ENCODE data around the gene PRKCE.

The PRKCE gene

DNA sequence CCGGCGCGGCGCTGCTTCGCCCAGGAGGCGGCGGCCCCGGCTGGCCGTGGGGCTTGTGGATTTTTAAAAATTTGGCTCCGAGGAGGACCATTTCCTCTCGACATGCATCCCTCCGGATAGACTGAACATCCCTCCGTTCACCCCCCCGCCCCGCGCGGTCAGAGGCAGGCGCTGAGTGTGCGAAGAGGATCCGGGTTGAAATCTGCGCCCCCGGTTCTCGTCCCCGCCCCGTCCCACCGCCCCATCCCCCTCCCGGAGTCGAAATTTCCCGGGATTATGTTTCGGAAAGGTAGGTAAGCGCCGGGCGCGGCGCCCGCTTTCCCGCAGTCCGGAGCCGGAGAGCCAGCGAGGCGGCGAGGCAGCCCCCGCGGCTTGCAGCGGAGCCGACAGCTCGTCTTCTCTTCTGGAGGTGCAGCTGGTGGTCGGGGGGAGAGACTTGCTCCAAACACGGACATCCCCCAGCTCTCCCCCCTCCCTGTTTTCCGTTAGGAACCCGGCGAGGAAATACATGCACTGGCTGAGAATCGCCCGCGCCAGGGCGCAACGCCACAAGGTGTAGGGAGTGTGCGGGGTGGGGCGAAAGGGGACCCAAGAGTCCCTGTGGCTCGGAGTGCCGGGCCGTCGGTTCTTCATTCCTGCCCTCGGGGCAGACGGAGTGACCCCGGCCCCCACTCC is at the start of gene PRKCE:
Gene PRKCE (plus strand): TSS at position 261 of the 675 bp plus-strand sequence.
- peak; percentile 60 for DNase-seq (ENCODE audit: low spot score)

DNA sequence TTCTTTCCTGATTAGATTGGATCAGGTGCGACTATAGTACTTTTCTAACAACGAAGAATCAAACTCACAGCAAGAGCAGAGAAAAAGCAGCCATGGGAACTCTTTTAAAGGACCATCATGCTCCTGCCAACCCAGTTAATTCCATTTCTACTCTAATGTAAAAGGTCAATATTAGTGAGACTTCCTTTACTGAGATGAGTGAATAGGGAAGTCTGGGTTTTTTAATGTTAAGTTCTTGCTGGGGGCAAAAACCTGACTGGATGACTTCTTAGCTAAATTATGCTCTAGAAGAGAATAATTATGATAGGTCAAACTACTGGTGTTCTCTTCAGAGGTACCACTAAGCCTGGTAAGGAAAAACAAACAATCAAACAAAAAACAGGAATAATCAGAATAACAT is 48.9 kb upstream of the PRKCE start:
- DNase-seq (ENCODE audit: low spot score) = no peak

DNA sequence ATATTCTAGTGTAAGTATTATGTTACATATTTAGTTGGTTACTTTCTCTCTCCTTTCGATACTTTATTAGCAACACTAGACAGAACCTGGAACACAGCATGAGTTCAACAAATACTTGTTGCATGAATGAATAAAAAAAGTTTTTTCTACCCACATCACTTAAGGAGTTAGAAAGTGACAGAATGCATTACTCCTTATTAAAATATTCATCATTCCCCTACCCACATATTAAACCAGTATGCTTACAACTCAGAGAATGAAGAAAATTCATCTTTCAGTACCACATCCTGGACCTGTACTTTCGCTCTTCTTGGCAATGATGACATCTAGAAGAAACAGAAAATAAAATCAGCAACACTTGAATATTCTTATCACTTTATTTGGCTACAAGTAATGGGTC is 46.4 kb upstream of the PRKCE start:
- no peak for DNase-seq (ENCODE audit: low spot score)

DNA sequence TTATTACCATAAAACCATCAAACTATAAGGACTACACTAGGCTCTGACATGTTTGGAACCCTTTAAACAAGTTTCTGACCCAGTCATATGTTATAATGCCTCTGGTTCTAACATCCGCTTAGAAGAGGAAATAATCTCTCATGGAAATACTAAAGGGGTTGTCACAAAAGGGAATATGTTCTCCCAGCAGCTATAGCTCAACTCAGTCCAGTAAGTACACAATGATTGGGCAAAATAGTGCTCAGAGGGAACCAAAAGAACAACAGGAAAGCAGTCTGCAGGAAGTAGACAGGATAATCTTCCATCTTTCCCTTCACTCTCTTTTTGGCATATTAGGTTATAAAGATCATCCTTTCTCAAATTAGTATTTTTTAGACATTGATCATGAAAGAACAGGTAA is 44.7 kb upstream of the PRKCE start:
- no peak for DNase-seq (ENCODE audit: low spot score)

DNA sequence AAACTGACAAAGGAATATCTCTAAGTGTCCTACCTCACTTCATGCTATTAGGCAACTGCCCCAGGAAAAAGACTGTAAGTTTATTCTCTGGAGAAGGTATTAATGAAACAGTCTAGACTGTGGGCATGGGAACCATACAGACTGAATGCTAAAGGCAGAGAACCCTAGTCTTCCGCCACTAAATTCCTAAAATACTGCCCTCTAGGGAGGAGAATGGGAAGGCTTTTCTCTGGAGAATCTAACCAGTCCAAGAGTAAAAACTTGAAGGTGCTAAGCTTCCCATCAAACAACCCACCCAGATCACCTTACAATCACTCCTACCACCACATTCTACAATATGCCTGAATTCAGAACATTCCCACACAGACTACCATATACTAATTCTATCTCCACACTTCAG is 43.8 kb upstream of the PRKCE start:
- peak; percentile 54 for DNase-seq (ENCODE audit: low spot score)

DNA sequence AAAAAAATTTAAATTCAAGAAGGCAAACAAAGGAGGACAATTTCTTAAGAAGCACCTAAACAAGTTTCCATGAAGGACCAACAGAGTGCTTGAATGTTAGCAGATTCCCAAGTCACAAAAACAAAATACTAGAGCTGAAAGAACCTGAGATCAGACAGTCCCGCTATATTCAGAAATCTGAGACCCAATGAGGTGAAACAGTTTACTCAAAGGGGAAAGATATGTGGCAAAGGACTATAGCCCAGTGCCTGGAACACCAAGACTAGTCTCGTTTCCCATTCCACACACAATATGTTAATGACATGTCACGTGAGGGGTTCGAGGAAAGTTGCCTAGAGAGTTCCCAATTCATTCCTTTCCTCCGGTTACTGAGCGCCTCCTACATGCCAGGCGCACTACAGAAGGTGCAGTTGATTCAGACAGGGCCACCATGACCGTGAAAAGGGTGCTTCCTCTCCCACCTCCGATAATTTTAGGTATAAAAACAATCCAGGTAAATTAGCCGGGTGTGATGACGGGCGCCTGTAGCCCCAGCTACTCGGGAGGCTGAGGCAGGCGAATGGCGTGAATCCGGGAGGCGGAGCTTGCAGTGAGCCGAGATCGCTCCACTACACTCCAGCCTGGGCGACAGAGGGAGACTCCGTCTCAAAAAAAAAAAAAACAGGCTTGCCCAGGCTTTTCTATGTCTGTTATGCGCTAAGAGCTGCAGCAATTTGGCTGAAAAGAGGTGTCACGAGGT is 41.0 kb upstream of the PRKCE start:
- DNase-seq (ENCODE audit: low spot score) = peak; percentile 62

DNA sequence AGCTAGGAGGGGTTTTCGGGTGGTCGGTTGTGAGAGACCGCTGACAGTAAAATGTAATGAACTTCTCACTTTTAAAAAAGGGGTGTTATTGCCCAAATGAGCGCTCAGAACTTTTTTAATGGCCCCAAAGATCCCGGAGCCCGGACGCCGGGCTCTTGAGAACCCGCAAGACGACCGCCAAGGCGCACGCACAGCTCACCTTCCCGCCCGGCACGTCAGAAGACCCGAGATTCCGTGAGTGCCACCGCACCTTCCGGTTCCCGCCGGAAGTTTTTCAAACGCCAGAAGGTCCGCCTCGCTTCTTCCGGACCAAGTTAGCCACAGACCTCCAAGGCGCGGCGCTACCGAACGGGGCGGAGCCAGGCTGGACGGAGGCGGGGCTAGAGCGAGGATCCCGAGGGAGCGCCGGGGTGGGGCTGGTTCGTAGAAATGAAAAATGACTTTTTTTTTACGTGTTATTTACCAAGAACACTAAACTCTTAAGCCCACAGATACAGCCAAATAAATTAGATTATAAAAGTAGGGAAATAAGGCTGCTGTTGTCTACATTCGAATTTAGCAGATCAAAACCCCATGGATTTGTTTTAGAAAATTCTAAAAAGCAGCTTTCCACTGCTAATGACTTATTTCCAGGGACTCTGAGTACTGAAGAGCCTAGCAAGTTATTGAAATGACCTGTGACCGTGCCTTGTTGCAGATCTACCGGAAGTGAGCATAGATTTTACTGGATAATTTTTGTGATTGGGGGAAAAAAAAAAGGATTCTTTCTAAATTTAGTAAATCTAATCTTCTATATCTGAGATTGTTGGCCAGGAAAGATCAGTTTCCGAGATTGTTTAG is 40.2 kb upstream of the PRKCE start, which contains the start of gene SRBD1:
Gene SRBD1 (minus strand): TSS at position 248 of the 840 bp plus-strand sequence. CDS start 5,826 bp downstream, outside the sequence.
- peak; percentile 90 for DNase-seq (ENCODE audit: low spot score)

DNA sequence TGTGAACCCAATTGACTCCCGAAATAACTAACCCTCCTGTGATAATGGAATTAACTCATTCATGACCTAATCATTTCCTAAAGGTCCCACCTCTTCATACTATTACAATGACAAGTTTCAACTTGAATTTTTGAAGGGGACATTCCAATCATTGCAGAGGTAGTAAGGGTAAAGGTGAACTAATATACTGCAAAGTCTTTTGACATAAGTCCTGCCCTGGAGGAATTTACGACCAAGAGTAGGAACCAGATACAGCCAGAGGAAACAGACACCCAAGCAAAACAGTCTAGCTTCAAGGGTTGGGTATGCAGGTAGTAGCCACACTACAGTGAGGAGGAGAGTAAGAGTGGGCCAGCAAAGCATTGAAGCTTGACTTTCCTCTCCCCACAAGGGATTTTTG is 39.2 kb upstream of the PRKCE start:
- DNase-seq (ENCODE audit: low spot score) = no peak

DNA sequence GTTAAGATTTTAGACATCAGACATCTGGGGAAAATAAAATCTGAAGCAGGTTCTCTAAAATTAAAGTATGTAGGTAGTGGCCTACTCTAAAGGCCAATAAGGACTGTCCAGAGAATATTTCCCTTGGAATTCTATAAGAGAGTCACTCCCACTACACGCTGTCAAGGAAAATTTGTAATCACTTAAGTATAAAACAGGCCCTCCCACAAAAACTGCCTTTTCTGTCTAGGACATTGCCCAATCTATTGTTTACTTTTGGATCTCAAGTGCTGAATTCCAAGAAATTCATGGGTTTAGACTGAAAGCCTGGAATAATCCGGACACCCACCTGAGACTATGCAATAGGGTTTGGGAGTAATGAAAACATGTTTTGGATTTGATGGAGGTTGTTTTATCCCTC is 38.7 kb upstream of the PRKCE start:
- DNase-seq (ENCODE audit: low spot score) = no peak

DNA sequence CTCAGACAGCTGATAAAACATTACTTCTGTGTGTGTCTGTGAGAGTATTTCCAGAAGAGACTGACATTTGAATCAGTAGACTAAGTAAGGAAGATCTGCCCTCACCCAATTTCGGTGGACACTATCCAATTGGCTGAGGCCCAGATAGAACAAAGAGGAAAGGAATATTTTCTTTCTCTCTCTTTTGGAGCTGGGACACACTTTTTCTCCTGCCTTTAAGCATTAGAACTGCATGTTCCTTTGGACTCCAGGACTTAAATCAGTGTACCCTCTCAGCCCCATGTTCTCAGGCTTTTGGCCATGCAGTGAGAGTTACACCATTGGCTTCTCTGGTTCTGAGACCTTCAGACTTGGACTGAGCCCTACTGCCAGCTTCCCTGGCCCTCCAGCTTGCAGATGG is 37.1 kb upstream of the PRKCE start:
- no peak for DNase-seq (ENCODE audit: low spot score)

DNA sequence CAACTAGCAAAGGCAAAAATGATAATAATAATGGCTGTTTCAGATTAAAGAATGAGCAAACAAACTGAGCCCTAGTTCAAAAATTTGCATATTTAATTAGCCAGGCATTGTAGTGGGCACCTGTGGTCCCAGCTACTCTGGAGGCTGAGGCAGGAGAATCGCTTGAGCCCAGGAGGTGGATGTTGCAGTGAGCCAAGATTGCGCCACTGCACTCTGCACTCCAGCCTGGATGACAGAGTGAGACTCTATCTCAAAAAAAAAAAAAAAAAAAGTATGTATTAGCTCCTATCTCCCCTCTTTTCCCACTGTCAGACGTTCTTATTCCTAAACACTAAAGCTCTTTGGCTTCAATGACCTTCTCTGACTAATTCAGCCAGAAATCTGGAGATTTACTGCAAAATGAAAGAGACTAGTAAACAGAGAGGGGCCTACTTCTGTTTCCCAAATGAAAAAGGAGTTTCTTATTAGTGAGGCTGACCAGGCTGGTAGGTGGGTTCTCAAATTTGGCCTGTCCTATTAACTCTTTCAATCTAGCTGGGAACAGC is 36.5 kb upstream of the PRKCE start:
- DNase-seq (ENCODE audit: low spot score) = no peak

DNA sequence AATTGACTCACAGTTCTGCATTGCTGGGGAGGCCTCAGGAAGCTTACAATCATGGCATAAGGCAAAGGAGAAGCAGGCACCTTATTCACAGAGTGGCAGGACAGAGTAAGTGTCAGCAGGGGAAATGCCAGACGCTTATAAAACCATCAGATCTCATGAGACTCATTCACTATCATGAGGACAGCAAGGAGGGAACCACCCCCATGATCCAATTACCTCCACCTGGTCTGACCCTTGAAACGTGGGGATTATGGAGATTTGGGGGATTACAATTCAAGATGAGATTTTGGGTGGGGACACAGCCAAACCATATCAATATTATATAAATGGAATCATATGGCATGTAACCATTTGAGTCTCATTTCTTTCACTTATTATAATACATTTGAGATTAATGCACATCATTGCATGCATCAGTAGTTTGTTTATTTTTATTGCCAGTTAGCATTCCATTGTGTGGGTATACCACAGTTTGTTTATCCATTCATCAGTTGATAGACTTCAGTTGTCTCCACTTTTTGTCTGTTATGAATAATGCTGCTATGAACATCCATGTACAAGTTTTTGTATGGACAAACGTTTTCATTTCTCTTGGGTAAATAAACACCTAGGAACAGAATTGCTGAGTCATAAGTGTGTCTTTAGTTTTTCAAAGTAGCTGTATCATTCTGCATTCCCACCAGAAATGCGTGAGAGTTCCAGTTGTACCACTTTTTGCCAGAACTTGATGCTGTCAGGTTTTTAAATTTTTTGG is 34.6 kb upstream of the PRKCE start:
- DNase-seq (ENCODE audit: low spot score) = no peak

DNA sequence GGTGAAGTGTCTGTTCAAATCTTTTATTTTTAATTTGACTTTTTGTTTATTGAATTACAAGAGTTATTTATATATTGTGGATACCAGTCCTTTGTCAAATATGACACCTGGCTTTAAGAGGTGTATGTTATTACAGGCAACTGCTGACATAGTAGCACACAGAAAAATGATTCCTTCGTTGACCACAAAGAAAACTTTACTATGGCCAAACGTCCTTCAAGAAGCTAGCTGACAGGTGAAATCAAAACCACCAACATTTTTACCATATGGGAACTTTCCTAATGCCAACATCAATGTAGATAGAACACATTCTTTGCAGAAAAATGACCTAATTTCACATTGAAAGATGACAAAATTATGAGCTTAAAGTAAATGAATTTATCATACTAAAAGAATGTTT is 34.0 kb upstream of the PRKCE start:
- no peak for DNase-seq (ENCODE audit: low spot score)

DNA sequence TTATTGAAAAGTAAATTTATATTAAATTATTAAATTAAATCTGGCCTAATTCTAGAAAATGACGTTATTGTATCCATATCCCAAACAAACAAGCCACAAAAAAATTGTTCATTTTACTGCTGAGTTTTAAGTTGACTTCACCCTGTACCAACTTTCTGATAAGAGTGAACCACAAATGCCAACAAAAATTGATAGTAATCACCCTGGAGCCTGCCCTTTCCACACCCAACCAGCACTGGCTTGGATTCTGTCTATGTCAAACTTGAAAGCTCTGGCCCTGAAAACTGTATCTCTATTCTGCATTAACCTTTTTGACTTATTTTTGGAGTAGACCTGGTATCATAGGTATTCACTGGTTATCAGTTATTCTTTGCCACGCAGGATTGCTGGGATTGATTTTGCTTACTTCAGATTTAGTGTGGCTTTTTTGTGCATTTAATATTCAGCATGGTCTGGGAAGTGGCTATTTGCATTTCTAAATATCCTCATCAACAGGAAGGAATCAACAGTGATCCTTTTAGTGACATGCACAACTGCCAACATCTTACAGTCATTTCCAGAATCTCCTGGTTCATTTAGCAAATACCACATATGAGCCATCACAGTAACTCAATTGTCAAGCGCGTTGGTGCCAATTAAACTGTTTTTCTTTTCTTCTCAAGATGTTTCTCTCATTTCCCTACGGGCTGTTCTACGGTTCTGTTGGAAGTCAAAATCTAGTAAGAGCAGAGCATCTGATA is 29.0 kb upstream of the PRKCE start:
- no peak for DNase-seq (ENCODE audit: low spot score)

DNA sequence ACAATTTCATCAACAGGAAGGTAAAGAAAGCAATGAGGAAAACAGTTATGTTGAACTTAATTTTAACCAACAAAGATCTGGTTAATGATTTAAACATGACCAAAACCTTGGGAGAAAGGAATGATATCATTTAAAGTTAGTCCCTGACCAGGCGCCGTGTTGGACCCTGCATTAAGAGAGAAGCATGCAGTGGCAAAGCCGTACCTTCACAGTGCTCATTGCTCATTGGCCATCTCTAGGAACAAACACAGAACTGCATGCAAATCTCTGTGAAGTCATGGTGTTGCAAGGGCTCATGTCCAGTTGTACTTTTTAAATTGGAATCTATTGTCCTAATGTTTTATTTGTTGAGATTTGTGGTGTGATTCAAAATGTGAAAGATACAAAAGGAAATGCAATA is 28.4 kb upstream of the PRKCE start:
- DNase-seq (ENCODE audit: low spot score) = no peak

DNA sequence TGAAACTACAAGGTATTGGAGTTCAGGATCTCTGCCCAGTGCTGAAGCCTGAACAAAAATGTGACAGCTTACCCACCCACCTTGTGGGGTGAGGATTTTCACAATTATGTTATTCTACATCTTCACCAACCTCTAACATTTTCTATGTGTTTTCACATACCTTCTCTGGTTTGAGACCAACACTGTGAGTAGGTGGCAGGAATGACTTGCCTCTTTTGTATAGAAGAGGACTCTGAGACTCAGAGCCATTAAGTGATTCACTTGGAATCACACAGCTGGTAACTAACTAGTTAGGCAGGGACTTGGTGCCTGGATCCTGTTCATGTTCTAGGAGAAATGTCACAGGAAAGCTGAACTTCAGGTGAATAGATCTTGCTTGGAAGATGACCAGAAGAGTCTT is 25.7 kb upstream of the PRKCE start:
- DNase-seq (ENCODE audit: low spot score) = no peak

DNA sequence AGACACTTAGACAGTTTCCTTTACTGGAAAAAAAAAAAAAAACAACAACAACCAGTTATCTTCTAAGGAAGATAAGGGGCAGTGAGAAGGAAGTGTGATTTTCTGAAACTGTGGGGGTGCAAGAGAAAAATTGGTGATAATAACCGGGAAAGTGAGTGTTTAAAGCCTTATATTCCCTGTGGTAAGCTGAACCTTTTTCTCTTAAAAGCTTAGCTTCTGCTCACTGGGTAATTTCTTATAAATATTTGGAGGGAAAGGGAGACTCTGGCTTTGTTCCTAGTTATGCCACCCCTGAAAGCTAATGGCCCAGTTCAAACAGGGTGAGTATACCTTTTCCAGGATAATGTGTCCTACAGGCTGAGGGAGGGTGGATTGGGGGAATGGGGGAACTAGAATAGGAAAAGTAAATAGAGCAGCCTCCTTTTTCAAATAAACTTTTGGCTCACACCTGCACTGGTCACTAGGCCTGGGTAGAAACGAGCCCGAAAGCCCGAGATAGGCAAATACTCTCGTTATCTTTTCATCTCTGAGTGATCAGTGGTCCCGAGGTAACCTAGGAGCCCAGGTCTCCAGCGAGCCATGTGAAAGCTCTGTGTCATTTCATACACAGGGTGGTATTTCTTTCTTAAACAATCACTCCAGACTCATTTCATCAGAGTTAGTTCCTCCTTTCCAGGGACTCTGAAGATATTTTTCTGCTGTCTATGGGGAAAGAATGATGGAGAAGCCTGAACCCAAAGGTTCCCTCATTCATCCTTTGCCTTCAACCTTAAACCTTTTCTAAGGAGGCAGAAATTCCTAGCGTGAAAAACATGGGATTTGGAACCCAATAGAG is 24.9 kb upstream of the PRKCE start:
- no peak for DNase-seq (ENCODE audit: low spot score)

DNA sequence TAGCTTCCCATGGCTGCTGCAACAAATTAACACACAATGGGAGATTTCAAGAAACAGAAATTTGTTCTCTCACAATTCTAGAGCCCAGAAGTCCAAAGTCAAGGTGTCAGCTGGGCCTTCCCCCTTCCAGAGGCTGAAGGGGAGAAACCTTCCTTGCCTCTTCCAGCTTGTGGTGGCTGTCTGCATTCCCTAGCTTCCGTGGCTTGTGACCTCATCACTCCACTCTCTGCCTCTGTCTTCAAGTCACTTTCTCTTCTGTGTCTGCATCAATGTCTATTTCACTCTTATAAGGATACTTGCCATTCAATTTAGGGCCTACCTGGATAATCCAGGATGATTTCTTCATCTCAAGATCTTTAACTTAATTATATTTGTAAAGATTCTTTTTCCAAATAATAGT is 23.6 kb upstream of the PRKCE start:
- DNase-seq (ENCODE audit: low spot score) = no peak

DNA sequence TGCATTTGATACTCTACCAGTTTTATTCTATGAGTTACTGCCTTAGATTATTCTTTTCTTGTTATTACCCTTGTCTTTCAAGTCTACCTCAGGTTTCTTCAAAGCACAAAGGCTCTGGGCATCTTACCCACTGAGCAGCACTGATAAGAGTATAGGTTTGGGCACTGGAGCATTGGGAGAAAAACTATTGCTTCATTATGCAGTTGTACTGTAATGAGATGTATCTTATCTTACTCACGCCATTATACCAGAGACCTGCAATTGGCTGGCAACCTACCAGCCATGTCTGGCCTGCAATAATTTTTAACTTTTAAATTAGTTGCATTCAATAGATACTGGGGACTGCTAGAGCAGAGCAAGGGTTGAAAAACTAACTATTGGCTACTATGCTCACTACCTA is 21.5 kb upstream of the PRKCE start:
- DNase-seq (ENCODE audit: low spot score) = no peak

DNA sequence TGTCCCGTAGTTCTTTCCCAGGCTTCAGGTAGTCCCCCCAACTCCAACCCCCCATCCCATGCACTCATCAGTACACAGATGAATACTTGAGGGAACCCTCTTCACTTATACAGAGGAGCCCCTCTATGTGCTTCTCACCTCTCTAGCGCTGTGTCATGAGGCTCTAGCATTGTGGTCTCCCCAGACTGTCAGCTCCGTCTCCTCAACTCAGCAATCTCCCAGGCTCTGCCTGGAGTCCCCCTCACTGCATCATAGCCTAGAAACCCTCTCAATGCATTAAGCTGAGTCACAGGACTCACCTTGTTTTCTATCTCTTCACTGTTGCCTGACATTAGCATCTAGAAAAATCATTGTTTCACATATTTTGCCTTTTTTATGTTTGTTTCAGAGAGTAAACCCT is 20.2 kb upstream of the PRKCE start:
- no peak for DNase-seq (ENCODE audit: low spot score)

All from iPS-NIHi11 (cell line).